Esophagus muscularis mucosa (tissue), 4 donors: Measurements from ENCODE around the gene KIAA0930. TPM values are rescaled to one million over a fixed set of nuclear protein-coding genes. Genes with fewer than 3 reads are reported as not detected.

Source experiments
- DNase-seq: peaks from one replicate; pipeline ENCODE4 v3.0.0-alpha.2; 2017; ENCODE audit errors: extremely low spot score
- H3K27ac ChIP-seq, 4 donors: fragments of 200-600 bp; sonication (generic); replicated peaks in 1 of 4; 1 replicate in 3 of 4; 2 replicates in 1 of 4; pipeline ENCODE4 v1.5.1; 2016 to 2019; ENCODE audit warnings: mild to moderate bottlenecking in 1 of 4
- H3K27me3 ChIP-seq, 4 donors: fragments of 200-600 bp; sonication (generic); one replicate each; pipeline versions ENCODE4 v1.5.1 to v1.6.0; 2016 to 2019
- H3K36me3 ChIP-seq, 4 donors: fragments of 200-600 bp; sonication (generic); one replicate each; pipeline ENCODE4 v1.5.1; 2016 to 2019
- H3K4me1 ChIP-seq, 4 donors: fragments of 200-600 bp; sonication (generic); one replicate each; pipeline ENCODE4 v1.5.1; 2016 to 2019
- H3K4me3 ChIP-seq, 4 donors: fragments of 200-600 bp; sonication (generic); 1 replicate in 2 of 4; 2 replicates in 2 of 4; pipeline ENCODE4 v1.5.1; 2016 to 2019; ENCODE audit warnings: mild to moderate bottlenecking in 4 of 4, moderate library complexity in 1 of 4
- H3K9me3 ChIP-seq, 4 donors: fragments of 200-600 bp; sonication (generic); 1 replicate in 3 of 4; 2 replicates in 1 of 4; pipeline ENCODE4 v1.5.1; 2016 to 2019
- CTCF ChIP-seq, 3 experiments: fragments of 200-600 bp in 2 of 3; fragments of 450-650 bp in 1 of 3; sonication (generic) in 2 of 3; IDR thresholded peaks; one replicate each; pipeline ENCODE4 v1.5.1; 2017 to 2019; ENCODE audit warnings: antibody characterized with exemption in 3 of 3, mild to moderate bottlenecking in 2 of 3, moderate library complexity in 1 of 3
- EP300 ChIP-seq: sonication (generic); formaldehyde crosslinking; IDR thresholded peaks from one replicate; pipeline ENCODE4 v1.6.1; 2017; ENCODE audit warnings: antibody characterized with exemption
- POLR2A ChIP-seq: fragments of 450-650 bp; IDR thresholded peaks from one replicate; pipeline ENCODE4 v1.6.1; 2017; ENCODE audit warnings: antibody characterized with exemption, moderate library complexity, mild to moderate bottlenecking, low read depth
- POLR2AphosphoS5 ChIP-seq, 2 donors: sonication (generic); formaldehyde crosslinking; IDR thresholded peaks; one replicate each; pipeline ENCODE4 v1.6.1; 2017; ENCODE audit warnings: antibody characterized with exemption in 2 of 2
- WGBS: methylation state at CpG from one replicate; pipeline ENCODE4 v1.1.5; 2018; 5-methylcytosine and 5-hydroxymethylcytosine counted together
- intact Hi-C: fragments of 100-400 bp; cut with DNase I; formaldehyde crosslinking; loops from one replicate; pipeline ENCODE4 v1.15.1; 2023
- total RNA-seq, 4 donors: library from RNA; depleted of rRNA; stranded (reverse); fragments of >200 nt; gene quantifications; one replicate each; pipeline versions ENCODE4 v1.1.0 to v1.2.1, GENCODE V29; 2016

KIAA0930 gene
- total RNA-seq, 4 donors from 2014 or later = 31.6 to 67.1 (median 46.8) TPM

GRCh38 chr22:45210174-45210573 lies 30.5 kb downstream of the KIAA0930 start:
- H3K9me3 ChIP-seq = no peaks in the 10 kb centered on the region
- WGBS = 90% methylated on average over 7 of the region's 7 CpGs
- H3K27ac ChIP-seq = no peak overlapping the region
- intact Hi-C loops = loop anchor here (10.0 kb wide), 1 partner anchor 45 kb away; the partner anchor contains the start of gene NUP50
- peaks cover 26 to 53% (median 52%) of the 10 kb centered on the region in 4 donors for H3K4me1 ChIP-seq
- DNase-seq = no peak
- H3K36me3 ChIP-seq = peaks cover 5 to 39% (median 13%) of the 10 kb centered on the region in 4 donors
- H3K27me3 ChIP-seq = no peaks in the 10 kb centered on the region
- H3K4me3 ChIP-seq = no peak overlapping the region
- TF ChIP-seq POLR2AphosphoS5 (IDR thresholded peaks at IDR 0.05) = no peak
- no peak for TF ChIP-seq POLR2A
- TF ChIP-seq CTCF (IDR thresholded peaks at IDR 0.05) = no peak
- no peak for TF ChIP-seq EP300

DNA sequence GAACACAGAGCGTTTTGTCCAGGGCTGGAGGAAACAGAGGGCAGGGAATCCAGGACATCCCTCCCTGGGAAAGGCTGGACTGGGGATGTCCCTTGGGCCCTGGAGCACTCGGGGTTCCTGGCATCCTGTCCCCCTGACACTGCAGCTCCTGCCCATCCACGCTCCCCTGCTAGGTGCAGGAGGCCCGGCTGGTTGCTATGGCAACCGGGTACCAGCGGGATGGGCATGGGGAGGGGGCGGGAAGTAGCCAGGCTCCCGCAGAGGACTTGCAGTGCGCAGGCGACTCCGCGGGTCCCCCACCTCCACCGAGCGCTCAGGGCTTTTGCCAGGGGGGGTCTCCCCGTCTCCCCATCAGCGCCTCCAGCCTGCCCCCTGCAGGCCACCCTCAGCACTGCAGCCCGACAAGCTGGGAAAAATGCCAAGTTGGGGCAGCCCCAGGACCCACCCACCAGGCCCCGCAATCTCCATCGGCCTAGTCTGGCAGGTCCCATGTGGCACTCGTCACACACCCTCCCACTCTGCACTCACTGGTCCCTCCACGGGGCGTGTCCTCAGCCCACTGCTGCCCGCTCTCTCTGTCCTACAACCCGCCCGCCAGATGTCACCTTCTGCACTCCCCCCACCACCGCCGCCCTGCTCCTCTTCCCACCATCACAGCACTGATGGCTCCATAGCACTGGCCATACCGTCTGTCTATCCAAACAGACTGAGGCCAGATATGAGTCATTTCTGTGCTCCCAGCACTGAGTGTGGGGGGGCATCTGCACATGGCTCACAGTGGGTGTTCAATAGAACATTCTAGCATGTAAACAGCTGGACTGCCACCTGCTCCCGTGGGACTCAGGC lies 31.5 kb downstream of the KIAA0930 start:
- Histone ChIP-seq H3K36me3 (peaks cover 9 to 48% (median 19%) of the 10 kb centered on the region in 4 donors), H3K27ac (no peak overlapping the region), H3K4me3 (no peak overlapping the region), H3K4me1 (peaks cover 26 to 53% (median 52%) of the 10 kb centered on the region in 4 donors), H3K9me3 (no peaks in the 10 kb centered on the region), H3K27me3 (no peaks in the 10 kb centered on the region)
- no peak for DNase-seq
- intact Hi-C loops = no loop called here
- WGBS = 49% methylated on average over 18 of the region's 29 CpGs
- no peak for TF ChIP-seq POLR2AphosphoS5 (IDR thresholded peaks at IDR 0.05)
- no peak for TF ChIP-seq EP300
- peak; percentile 16 to 58 (median 32) for TF ChIP-seq CTCF (IDR thresholded peaks at IDR 0.05)
- TF ChIP-seq POLR2A = no peak

DNA sequence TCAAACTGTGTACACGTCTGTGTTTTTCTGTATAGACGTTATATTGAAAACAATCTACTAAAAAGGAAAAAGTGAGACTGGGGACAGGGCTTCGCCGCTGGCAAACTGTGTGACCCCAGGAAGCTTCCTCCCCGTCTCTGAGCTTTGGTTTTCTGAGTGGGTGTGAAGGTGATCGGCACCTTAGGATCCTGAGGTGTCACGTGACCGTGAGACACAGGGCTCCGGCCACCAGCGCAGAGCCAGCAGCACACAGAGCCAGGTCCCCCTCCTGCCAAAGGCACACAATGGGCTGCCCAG lies 32.0 kb downstream of the KIAA0930 start:
- H3K4me3 ChIP-seq = no peak overlapping the region
- WGBS = 86% methylated on average over 10 of the region's 10 CpGs
- no peaks in the 10 kb centered on the region for H3K9me3 ChIP-seq
- DNase-seq = no peak
- TF ChIP-seq EP300 = no peak
- no peak for TF ChIP-seq CTCF (IDR thresholded peaks at IDR 0.05)
- TF ChIP-seq POLR2AphosphoS5 (IDR thresholded peaks at IDR 0.05) = no peak
- intact Hi-C loops = no loop called here
- no peaks in the 10 kb centered on the region for H3K27me3 ChIP-seq
- H3K27ac ChIP-seq = no peak overlapping the region
- H3K36me3 ChIP-seq = peaks cover 14 to 54% (median 23%) of the 10 kb centered on the region in 4 donors
- peaks cover 24 to 50% (median 49%) of the 10 kb centered on the region in 4 donors for H3K4me1 ChIP-seq

- TF ChIP-seq EP300 (no peak), CTCF (IDR thresholded peaks at IDR 0.05) (no peak), POLR2AphosphoS5 (IDR thresholded peaks at IDR 0.05) (no peak), POLR2A (no peak)
- Histone ChIP-seq H3K9me3 (no peaks in the 10 kb centered on the region), H3K27ac (no peak overlapping the region), H3K36me3 (peaks cover 19 to 59% (median 29%) of the 10 kb centered on the region in 4 donors), H3K27me3 (no peaks in the 10 kb centered on the region), H3K4me1 (peaks cover 19 to 45% (median 44%) of the 10 kb centered on the region in 4 donors), H3K4me3 (no peak overlapping the region)
- no peak for DNase-seq
- intact Hi-C loops = no loop called here
- 85% methylated on average over 19 of the region's 24 CpGs for WGBS
These were observed 32.6 kb downstream of the KIAA0930 start for GRCh38 chr22:45207981-45208664.
